Peyer's patch (tissue), 4 donors: ENCODE results near the gene MECR. TPM values are rescaled to one million over a fixed set of nuclear protein-coding genes. Genes with fewer than 3 reads are reported as not detected.

Source experiments
- DNase-seq, 3 donors: peaks; one replicate each; pipeline ENCODE4 v3.0.0-alpha.2; 2017 to 2019
- H3K27ac ChIP-seq, 4 donors: fragments of 200-600 bp; sonication (generic); one replicate each; pipeline ENCODE4 v1.5.1; 2016 to 2019
- H3K27me3 ChIP-seq, 2 donors: fragments of 200-600 bp; sonication (generic); one replicate each; pipeline ENCODE4 v1.5.1; 2019
- H3K36me3 ChIP-seq, 3 donors: fragments of 200-600 bp; sonication (generic); one replicate each; pipeline ENCODE4 v1.5.1; 2016 to 2019
- H3K4me1 ChIP-seq, 4 donors: fragments of 200-600 bp; sonication (generic); one replicate each; pipeline ENCODE4 v1.5.1; 2016 to 2019
- H3K4me3 ChIP-seq, 4 donors: fragments of 200-600 bp; sonication (generic); 1 replicate in 3 of 4; 2 replicates in 1 of 4; pipeline ENCODE4 v1.5.1; 2016 to 2019; ENCODE audit warnings: mild to moderate bottlenecking in 1 of 4
- H3K9me3 ChIP-seq, 4 donors: fragments of 200-600 bp; sonication (generic); one replicate each; pipeline ENCODE4 v1.5.1; 2016 to 2019; ENCODE audit warnings: mild to moderate bottlenecking in 1 of 4
- CTCF ChIP-seq, 6 experiments: fragments of 450-650 bp in 4 of 6; fragments of 200-600 bp in 2 of 6; sonication (generic) in 1 of 6; IDR thresholded peaks; one replicate each; pipeline ENCODE4 v1.5.1; 2017 to 2019; ENCODE audit warnings: antibody characterized with exemption in 6 of 6, mild to moderate bottlenecking in 3 of 6, moderate library complexity in 1 of 6
- POLR2A ChIP-seq, 2 donors: fragments of 450-650 bp; IDR thresholded peaks; one replicate each; pipeline ENCODE4 v1.5.1; 2017; ENCODE audit warnings: antibody characterized with exemption in 2 of 2, mild to moderate bottlenecking in 2 of 2, moderate library complexity in 2 of 2
- total RNA-seq, 4 donors: library from RNA; depleted of rRNA; stranded (reverse); fragments of >200 nt; gene quantifications; one replicate each; pipeline ENCODE4 v1.1.0, GENCODE V29; 2016

Gene MECR
- total RNA-seq, 4 donors from 2014 or later, result 9.3 to 31.4 (median 19.1) TPM

DNA sequence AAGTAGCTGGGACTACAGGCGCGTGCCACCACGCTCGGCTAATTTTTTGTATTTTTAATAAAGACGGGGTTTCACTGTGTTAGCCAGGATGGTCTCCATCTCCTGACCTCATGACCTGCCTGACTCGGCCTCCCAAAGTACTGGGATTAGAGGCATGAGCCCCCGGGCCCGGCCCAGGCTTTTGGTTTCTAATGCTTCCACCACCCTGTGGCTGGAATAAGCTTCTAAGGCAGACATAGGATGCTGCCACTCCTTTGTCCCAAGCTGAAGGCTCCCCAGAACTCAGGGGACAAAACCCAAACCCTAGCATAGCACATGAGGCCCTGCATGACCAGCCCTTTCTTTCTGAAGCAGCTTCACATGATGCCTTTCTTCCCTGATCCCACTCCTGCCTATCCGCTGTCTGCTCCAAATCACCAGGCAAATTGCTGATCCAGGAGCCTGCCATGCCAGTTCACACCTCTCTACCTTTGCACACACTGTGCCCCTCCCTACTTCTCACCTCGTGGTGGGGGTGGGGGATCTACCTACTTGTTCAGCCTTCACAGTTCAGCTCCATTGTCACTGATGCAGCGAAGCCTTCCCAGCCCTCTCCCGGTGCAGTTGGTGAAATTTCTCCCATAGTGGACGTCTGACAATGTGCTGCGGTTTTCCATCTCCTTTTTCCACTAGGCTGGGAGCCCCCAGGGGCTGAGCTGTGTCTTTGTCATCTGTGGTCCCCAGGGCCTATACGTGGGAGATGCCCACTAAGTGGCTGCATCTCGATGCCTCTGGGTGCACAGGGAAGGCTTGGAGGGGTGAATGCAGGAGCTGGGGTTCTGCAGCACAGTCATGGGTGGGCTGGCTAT is 12.5 kb upstream of the MECR start:
- TF ChIP-seq CTCF (IDR thresholded peaks at IDR 0.05), result no peak
- TF ChIP-seq POLR2A (IDR thresholded peaks at IDR 0.05), result no peak
- DNase-seq, result no peak
- peaks cover 0 to 7% of the 10 kb centered on the region in 2 donors for H3K27me3 ChIP-seq

GRCh38 chr1:29240986-29241385 is 10.3 kb upstream of the MECR start:
- DNase-seq, result no peak
- TF ChIP-seq CTCF (IDR thresholded peaks at IDR 0.05) (no peak), POLR2A (IDR thresholded peaks at IDR 0.05) (no peak)

More for the DNA sequence above, 12.5 kb upstream of the MECR start:
- peaks cover 0 to 4% (median 1%) of the 10 kb centered on the region in 4 donors for H3K4me1 ChIP-seq
- H3K4me3 ChIP-seq, result no peak overlapping the region
- no peak overlapping the region for H3K27ac ChIP-seq
- H3K9me3 ChIP-seq, result no peaks in the 10 kb centered on the region
- no peaks in the 10 kb centered on the region for H3K36me3 ChIP-seq

DNA sequence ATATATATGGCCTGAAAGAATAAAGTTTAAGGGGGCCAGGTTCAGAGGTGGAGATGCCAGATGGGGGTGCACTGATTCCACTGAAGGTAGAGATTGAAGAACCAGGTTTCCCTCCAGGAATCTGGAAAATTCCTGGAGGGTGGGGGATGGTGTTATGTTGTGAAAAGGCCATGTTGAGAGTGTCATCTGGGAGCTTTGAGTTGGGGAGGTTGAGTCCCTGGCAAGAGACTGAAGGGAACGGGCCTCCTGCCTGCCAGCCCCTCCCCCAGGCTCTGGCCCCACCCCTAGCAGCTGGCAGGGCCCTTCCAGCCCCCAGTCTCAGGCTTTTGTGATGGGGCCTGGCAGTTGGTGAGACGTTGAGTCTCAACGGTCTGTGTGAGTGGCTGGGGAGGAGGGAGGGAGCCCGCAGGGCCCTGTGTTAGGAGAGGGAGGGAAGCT is 9.7 kb upstream of the MECR start:
- no peak for DNase-seq
- Histone ChIP-seq H3K4me1 (peaks cover 0 to 24% (median 16%) of the 10 kb centered on the region in 4 donors), H3K36me3 (no peaks in the 10 kb centered on the region), H3K27ac (no peak overlapping the region), H3K4me3 (no peak overlapping the region), H3K9me3 (no peaks in the 10 kb centered on the region), H3K27me3 (peaks cover 0 to 8% of the 10 kb centered on the region in 2 donors)
- no peak for TF ChIP-seq POLR2A (IDR thresholded peaks at IDR 0.05)
- no peak for TF ChIP-seq CTCF (IDR thresholded peaks at IDR 0.05)

More at GRCh38 chr1:29240986-29241385, 10.3 kb upstream of the MECR start:
- Histone ChIP-seq H3K27ac (no peak overlapping the region), H3K4me1 (peaks cover 0 to 22% (median 15%) of the 10 kb centered on the region in 4 donors), H3K27me3 (peaks cover 0 to 8% of the 10 kb centered on the region in 2 donors), H3K9me3 (no peaks in the 10 kb centered on the region), H3K4me3 (no peak overlapping the region), H3K36me3 (no peaks in the 10 kb centered on the region)

- H3K36me3 ChIP-seq, result no peaks in the 10 kb centered on the region
- peaks cover 0 to 8% of the 10 kb centered on the region in 2 donors for H3K27me3 ChIP-seq
- DNase-seq, result no peak
- H3K4me1 ChIP-seq, result peaks cover 0 to 24% (median 16%) of the 10 kb centered on the region in 4 donors
- TF ChIP-seq POLR2A (IDR thresholded peaks at IDR 0.05) (no peak), CTCF (IDR thresholded peaks at IDR 0.05) (no peak)
- H3K9me3 ChIP-seq, result no peaks in the 10 kb centered on the region
- H3K4me3 ChIP-seq, result no peak overlapping the region
- H3K27ac ChIP-seq, result no peak overlapping the region
Observed at GRCh38 chr1:29239142-29239541, 8.4 kb upstream of the MECR start.

DNA sequence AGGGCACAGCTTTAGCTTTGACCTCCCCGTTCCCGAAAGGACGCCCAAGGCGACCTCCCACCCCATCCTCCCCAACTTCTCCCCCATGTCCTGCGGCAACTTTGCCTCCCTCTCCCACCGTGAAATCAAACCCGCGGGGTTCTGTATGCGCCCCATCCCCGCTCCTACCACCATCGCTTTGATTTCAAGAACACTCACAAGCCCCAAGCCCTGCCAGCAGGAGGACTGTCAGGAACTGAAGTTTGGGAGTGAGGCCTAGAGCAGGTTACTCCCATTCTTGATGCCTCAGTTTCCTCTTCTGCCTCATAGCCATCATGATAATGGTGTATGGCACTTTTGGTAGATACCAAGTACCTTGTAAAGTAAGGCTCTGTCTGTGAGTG is 7.9 kb upstream of the MECR start:
- Histone ChIP-seq H3K4me3 (peak overlapping the region in 3 of 4 donors; percentile 30 to 68 (median 33)), H3K4me1 (peaks cover 0 to 24% (median 16%) of the 10 kb centered on the region in 4 donors), H3K27me3 (peaks cover 0 to 8% of the 10 kb centered on the region in 2 donors), H3K27ac (peak overlapping the region in 2 of 4 donors; percentile 0 to 25), H3K36me3 (no peaks in the 10 kb centered on the region), H3K9me3 (no peaks in the 10 kb centered on the region)
- no peak for DNase-seq
- no peak for TF ChIP-seq CTCF (IDR thresholded peaks at IDR 0.05)
- TF ChIP-seq POLR2A (IDR thresholded peaks at IDR 0.05), result no peak
